HepG2 (cell line): ENCODE measurements around the gene BRD3. TPM values are rescaled to one million over a fixed set of nuclear protein-coding genes. Genes with fewer than 3 reads are reported as not detected.

ENCODE experiments used
- BRF2 ChIP-seq: sonication (generic); formaldehyde crosslinking; IDR thresholded peaks from 2 replicates; pipeline ENCODE4 v1.8.1; 2022; ENCODE audit warnings: mild to moderate bottlenecking, missing genetic modification reagents
- CEBPZ ChIP-seq: IDR thresholded peaks from 2 replicates; pipeline ENCODE4 v1.6.1; 2012; ENCODE audit warnings: low read length, improper control_type of control experiment
- FOXP4 ChIP-seq: sonication (generic); formaldehyde crosslinking; IDR thresholded peaks from 2 replicates; pipeline ENCODE4 v1.4.0; 2020; ENCODE audit warnings: missing genetic modification reagents
- GATAD2A ChIP-seq: IDR thresholded peaks from 2 replicates; pipeline ENCODE4 v1.6.1; 2016
- HCFC1 ChIP-seq: fragments of 150-350 bp; IDR thresholded peaks from 2 replicates; pipeline ENCODE4 v1.6.1; 2014; ENCODE audit warnings: low read depth, low read length
- HHEX ChIP-seq: IDR thresholded peaks from 2 replicates; pipeline ENCODE4 v1.6.1; 2016; ENCODE audit warnings: control low read depth
- IKZF4 ChIP-seq: sonication (generic); formaldehyde crosslinking; IDR thresholded peaks from 2 replicates; pipeline ENCODE4 v1.5.1; 2020; ENCODE audit warnings: borderline replicate concordance, mild to moderate bottlenecking, low read depth, missing genetic modification reagents; ENCODE audit errors: not compliant biosample characterization
- IRX3 ChIP-seq: sonication (generic); formaldehyde crosslinking; IDR thresholded peaks from 2 replicates; pipeline ENCODE4 v1.8.1; 2023; ENCODE audit warnings: mild to moderate bottlenecking, low read depth, missing genetic modification reagents, borderline replicate concordance
- KDM5B ChIP-seq: sonication (generic); formaldehyde crosslinking; IDR thresholded peaks from 2 replicates; pipeline ENCODE4 v1.4.0; 2020; ENCODE audit warnings: missing genetic modification reagents, mild to moderate bottlenecking, borderline replicate concordance
- MED1 ChIP-seq: sonication (generic); formaldehyde crosslinking; IDR thresholded peaks from 2 replicates; pipeline ENCODE4 v1.4.0; 2020; ENCODE audit warnings: missing genetic modification reagents
- NFE2 ChIP-seq: sonication (generic); formaldehyde crosslinking; IDR thresholded peaks from 2 replicates; pipeline ENCODE4 v1.4.0; 2020; ENCODE audit warnings: missing genetic modification reagents
- TP53 ChIP-seq: sonication (generic); formaldehyde crosslinking; conservative IDR thresholded peaks from 2 replicates; pipeline ENCODE4 v1.4.0; 2020; ENCODE audit warnings: missing genetic modification reagents
- ZMYM3 ChIP-seq: sonication (generic); formaldehyde crosslinking; IDR thresholded peaks from 2 replicates; pipeline ENCODE4 v1.5.1; 2020; ENCODE audit warnings: mild to moderate bottlenecking, missing genetic modification reagents
- ZNF543 ChIP-seq: sonication (generic); formaldehyde crosslinking; IDR thresholded peaks from 2 replicates; pipeline ENCODE4 v1.4.0; 2020; ENCODE audit warnings: mild to moderate bottlenecking, missing genetic modification reagents
- ZNF580 ChIP-seq: IDR thresholded peaks from 2 replicates; pipeline ENCODE4 v1.6.1; 2016; ENCODE audit warnings: low read depth, borderline replicate concordance
- ZNF589 ChIP-seq: sonication (generic); formaldehyde crosslinking; conservative IDR thresholded peaks from 2 replicates; pipeline ENCODE4 v1.8.0; 2022; ENCODE audit warnings: mild to moderate bottlenecking, moderate library complexity, missing genetic modification reagents
- ZNF746 ChIP-seq: sonication (generic); formaldehyde crosslinking; IDR thresholded peaks from 2 replicates; pipeline ENCODE4 v1.8.0; 2022; ENCODE audit warnings: mild to moderate bottlenecking, missing genetic modification reagents
- polyA plus RNA-seq, 8 experiments: library from polyadenylated mRNA; depleted of rRNA in 3 of 8; stranded (reverse) in 7 of 8; unstranded in 1 of 8; fragments of >200 nt; fragmentation: Illumina TruSeq in 4 of 8; extraction: Trizol in 4 of 8; gene quantifications; 2 replicates each; pipeline versions ENCODE4 v1.2.1 to v1.2.3, GENCODE V29; 2011 to 2016; ENCODE audit warnings: low read depth in 4 of 8, missing spikeins in 1 of 8, mixed read lengths in 1 of 8; ENCODE audit not compliant: insufficient read depth in 1 of 8
- total RNA-seq, 5 experiments: library from RNA; depleted of rRNA; stranded (reverse); fragments of >200 nt; fragmentation: Illumina TruSeq; extraction: Trizol; gene quantifications; 2 replicates each; pipeline ENCODE4 v1.2.3, GENCODE V29; 2016; ENCODE audit warnings: low read depth in 1 of 5
- TF ChIP-seq, protein P1 (sequence below): sonication (generic); formaldehyde crosslinking; IDR thresholded peaks from 2 replicates; pipeline ENCODE4 v1.4.0; 2020; ENCODE audit warnings: missing genetic modification reagents
- TF ChIP-seq, protein P2 (sequence below): sonication (generic); formaldehyde crosslinking; IDR thresholded peaks from 2 replicates; pipeline ENCODE4 v1.5.1; 2020; ENCODE audit warnings: mild to moderate bottlenecking, missing genetic modification reagents

Gene BRD3
- total and polyA plus RNA-seq, 2 of the 13 experiments (the other 11 are each of a cell fraction or from before 2014, with no cell fraction given): 5.9 to 12.9 TPM

GRCh38 chr9:133992780-133993634 is 74.8 kb downstream of the BRD3 start (continued):
- TF ChIP-seq, protein P1, sequence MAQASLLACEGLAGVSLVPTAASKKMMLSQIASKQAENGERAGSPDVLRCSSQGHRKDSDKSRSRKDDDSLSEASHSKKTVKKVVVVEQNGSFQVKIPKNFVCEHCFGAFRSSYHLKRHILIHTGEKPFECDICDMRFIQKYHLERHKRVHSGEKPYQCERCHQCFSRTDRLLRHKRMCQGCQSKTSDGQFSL (CRISPR knock-in tag): peak; percentile 98
- TF ChIP-seq BRF2: no peak
- TF ChIP-seq MED1: no peak
- no peak; the same call in 1 of the 2 replicates for TF ChIP-seq ZNF746 (CRISPR knock-in tag)
- no peak for TF ChIP-seq NFE2 (CRISPR knock-in tag)
- TF ChIP-seq HCFC1: no peak
- TF ChIP-seq FOXP4 (CRISPR knock-in tag): peak; percentile 25; the same call in 1 of the 2 replicates
- TF ChIP-seq, protein P2, sequence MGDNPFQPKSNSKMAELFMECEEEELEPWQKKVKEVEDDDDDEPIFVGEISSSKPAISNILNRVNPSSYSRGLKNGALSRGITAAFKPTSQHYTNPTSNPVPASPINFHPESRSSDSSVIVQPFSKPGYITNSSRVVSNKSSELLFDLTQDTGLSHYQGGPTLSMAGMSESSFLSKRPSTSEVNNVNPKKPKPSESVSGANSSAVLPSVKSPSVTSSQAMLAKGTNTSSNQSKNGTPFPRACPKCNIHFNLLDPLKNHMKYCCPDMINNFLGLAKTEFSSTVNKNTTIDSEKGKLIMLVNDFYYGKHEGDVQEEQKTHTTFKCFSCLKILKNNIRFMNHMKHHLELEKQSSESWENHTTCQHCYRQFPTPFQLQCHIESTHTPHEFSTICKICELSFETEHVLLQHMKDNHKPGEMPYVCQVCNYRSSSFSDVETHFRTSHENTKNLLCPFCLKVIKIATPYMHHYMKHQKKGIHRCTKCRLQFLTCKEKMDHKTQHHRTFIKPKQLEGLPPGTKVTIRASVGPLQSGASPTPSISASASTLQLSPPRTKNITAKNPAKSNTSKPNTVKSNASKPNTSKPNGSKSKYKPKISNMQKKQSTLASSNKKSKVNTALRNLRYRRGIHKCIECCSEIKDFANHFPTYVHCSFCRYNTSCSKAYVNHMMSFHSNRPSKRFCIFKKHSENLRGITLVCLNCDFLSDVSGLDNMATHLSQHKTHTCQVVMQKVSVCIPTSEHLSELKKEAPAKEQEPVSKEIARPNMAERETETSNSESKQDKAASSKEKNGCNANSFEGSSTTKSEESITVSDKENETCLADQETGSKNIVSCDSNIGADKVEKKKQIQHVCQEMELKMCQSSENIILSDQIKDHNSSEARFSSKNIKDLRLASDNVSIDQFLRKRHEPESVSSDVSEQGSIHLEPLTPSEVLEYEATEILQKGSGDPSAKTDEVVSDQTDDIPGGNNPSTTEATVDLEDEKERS: no peak
- no peak for TF ChIP-seq CEBPZ
- peak; percentile 69 for TF ChIP-seq IKZF4
- no peak for TF ChIP-seq ZNF589 (CRISPR knock-in tag)
- 0 out of 2 replicates have a peak, but pooled peaks have one; percentile 46 for TF ChIP-seq ZNF543 (CRISPR knock-in tag)
- peak; percentile 78 for TF ChIP-seq KDM5B (CRISPR knock-in tag)
- 0 out of 2 replicates have a peak, but pooled peaks have one; percentile 22 for TF ChIP-seq TP53 (CRISPR knock-in tag)
- peak; percentile 38; the same call in 1 of the 2 replicates for TF ChIP-seq ZNF580 (CRISPR knock-in tag)
- no peak for TF ChIP-seq HHEX (CRISPR knock-in tag)
- no peak for TF ChIP-seq IRX3 (CRISPR knock-in tag)
- TF ChIP-seq GATAD2A (CRISPR knock-in tag): no peak
- no peak for TF ChIP-seq ZMYM3 (CRISPR knock-in tag)
